Measurements from ENCODE around the gene BTBD18. TPM values are rescaled to one million over a fixed set of nuclear protein-coding genes. Genes with fewer than 3 reads are reported as not detected.
A peak's percentile ranks its signal among the peaks of the same experiment; 100 is the strongest.
"Not testable (repeated sequence)": the region's sequence is repeated elsewhere in the genome, so short reads cannot be mapped to it uniquely, and the experiment has no call there.

Gene BTBD18
- polyA plus RNA-seq, 1 donor: 0.09 TPM

- no peaks in the 10 kb centered on the region for H3K27me3 ChIP-seq (ENCODE audit: control insufficient read depth, insufficient read depth, low read length)
- WGBS (ENCODE audit: insufficient coverage, low lambda C conversion rate): no CpG with 5 or more reads among the region's 1 CpG
- no peak for DNase-seq
These were observed 19.0 kb downstream of the BTBD18 start for GRCh38 chr11:57732661-57733060.

GRCh38 chr11:57729479-57729878, 22.1 kb downstream of the BTBD18 start:
- Histone ChIP-seq H3K4me1 (ENCODE audit: control insufficient read depth, insufficient read depth, low read length) (no peaks in the 10 kb centered on the region), H3K27ac (ENCODE audit: low read length) (no peak overlapping the region), H3K9me3 (ENCODE audit: control insufficient read depth, low read depth, low read length) (no peaks in the 10 kb centered on the region), H3K36me3 (ENCODE audit: control insufficient read depth, insufficient read depth, low read length) (no peaks in the 10 kb centered on the region), H3K27me3 (ENCODE audit: control insufficient read depth, insufficient read depth, low read length) (no peaks in the 10 kb centered on the region), H3K4me3 (ENCODE audit: low read length) (no peak overlapping the region)
- DNase-seq: no peak
- 90% methylated on average over 2 of the region's 7 CpGs for WGBS (ENCODE audit: insufficient coverage, low lambda C conversion rate)

More at GRCh38 chr11:57732661-57733060, 19.0 kb downstream of the BTBD18 start:
- Histone ChIP-seq H3K4me3 (ENCODE audit: low read length) (no peak overlapping the region), H3K4me1 (ENCODE audit: control insufficient read depth, insufficient read depth, low read length) (peaks cover 6% of the 10 kb centered on the region), H3K27ac (ENCODE audit: low read length) (no peak overlapping the region), H3K9me3 (ENCODE audit: control insufficient read depth, low read depth, low read length) (no peaks in the 10 kb centered on the region), H3K36me3 (ENCODE audit: control insufficient read depth, insufficient read depth, low read length) (peaks cover 10% of the 10 kb centered on the region)

- no peak for DNase-seq
- Histone ChIP-seq H3K4me1 (ENCODE audit: control insufficient read depth, insufficient read depth, low read length) (no peaks in the 10 kb centered on the region), H3K4me3 (ENCODE audit: low read length) (no peak overlapping the region), H3K36me3 (ENCODE audit: control insufficient read depth, insufficient read depth, low read length) (no peaks in the 10 kb centered on the region), H3K9me3 (ENCODE audit: control insufficient read depth, low read depth, low read length) (no peaks in the 10 kb centered on the region), H3K27me3 (ENCODE audit: control insufficient read depth, insufficient read depth, low read length) (no peaks in the 10 kb centered on the region), H3K27ac (ENCODE audit: low read length) (no peak overlapping the region)
- 83% methylated on average over 1 of the region's 7 CpGs for WGBS (ENCODE audit: insufficient coverage, low lambda C conversion rate)
These were observed 22.8 kb downstream of the BTBD18 start for GRCh38 chr11:57728829-57729228.

GRCh38 chr11:57727185-57727584, 24.4 kb downstream of the BTBD18 start:
- WGBS (ENCODE audit: insufficient coverage, low lambda C conversion rate): no CpG with 5 or more reads among the region's 2 CpGs
- Histone ChIP-seq H3K36me3 (ENCODE audit: control insufficient read depth, insufficient read depth, low read length) (no peaks in the 10 kb centered on the region), H3K4me1 (ENCODE audit: control insufficient read depth, insufficient read depth, low read length) (no peaks in the 10 kb centered on the region), H3K4me3 (ENCODE audit: low read length) (no peak overlapping the region), H3K27me3 (ENCODE audit: control insufficient read depth, insufficient read depth, low read length) (no peaks in the 10 kb centered on the region), H3K27ac (ENCODE audit: low read length) (no peak overlapping the region), H3K9me3 (ENCODE audit: control insufficient read depth, low read depth, low read length) (no peaks in the 10 kb centered on the region)
- no peak for DNase-seq

- H3K27ac ChIP-seq (ENCODE audit: low read length); H3K4me1 ChIP-seq (ENCODE audit: control insufficient read depth, insufficient read depth, low read length); H3K27me3 ChIP-seq (ENCODE audit: control insufficient read depth, insufficient read depth, low read length); DNase-seq; H3K9me3 ChIP-seq (ENCODE audit: control insufficient read depth, low read depth, low read length); H3K4me3 ChIP-seq (ENCODE audit: low read length): not testable (repeated sequence)
- peaks cover 19% of the 10 kb centered on the region for H3K36me3 ChIP-seq (ENCODE audit: control insufficient read depth, insufficient read depth, low read length)
- whole genome bisulfite sequencing (ENCODE audit: insufficient coverage, low lambda C conversion rate): no CpG with 5 or more reads among the region's 34 CpGs
These were observed 34.9 kb downstream of the BTBD18 start for GRCh38 chr11:57716726-57717125.

GRCh38 chr11:57713835-57714234, 37.8 kb downstream of the BTBD18 start:
- no peak overlapping the region for H3K27ac ChIP-seq (ENCODE audit: low read length)
- peaks cover 12% of the 10 kb centered on the region for H3K4me1 ChIP-seq (ENCODE audit: control insufficient read depth, insufficient read depth, low read length)
- peaks cover 10% of the 10 kb centered on the region for H3K36me3 ChIP-seq (ENCODE audit: control insufficient read depth, insufficient read depth, low read length)
- H3K27me3 ChIP-seq (ENCODE audit: control insufficient read depth, insufficient read depth, low read length): no peaks in the 10 kb centered on the region
- no peaks in the 10 kb centered on the region for H3K9me3 ChIP-seq (ENCODE audit: control insufficient read depth, low read depth, low read length)
- no CpG with 5 or more reads among the region's 2 CpGs for WGBS (ENCODE audit: insufficient coverage, low lambda C conversion rate)
- DNase-seq: no peak
- H3K4me3 ChIP-seq (ENCODE audit: low read length): peak overlapping the region; percentile 95

- WGBS (ENCODE audit: insufficient coverage, low lambda C conversion rate): 0% methylated on average over 1 of the region's 53 CpGs
- H3K27ac ChIP-seq (ENCODE audit: low read length): peak within 1 kb of the TSS; percentile 89
- DNase-seq: peak; percentile 98 to 99
- H3K4me1 ChIP-seq (ENCODE audit: control insufficient read depth, insufficient read depth, low read length): peaks cover 12% of the 10 kb centered on the region
- peak within 1 kb of the TSS; percentile 95 for H3K4me3 ChIP-seq (ENCODE audit: low read length)
- H3K36me3 ChIP-seq (ENCODE audit: control insufficient read depth, insufficient read depth, low read length): peaks cover 5% of the 10 kb centered on the region
- H3K27me3 ChIP-seq (ENCODE audit: control insufficient read depth, insufficient read depth, low read length): no peaks in the 10 kb centered on the region
- no peaks in the 10 kb centered on the region for H3K9me3 ChIP-seq (ENCODE audit: control insufficient read depth, low read depth, low read length)
These were observed 39.1 kb downstream of the BTBD18 start, which contains the start of gene TMX2 for GRCh38 chr11:57712256-57713150. Gene TMX2, plus strand, starts transcription at chr11:57712593. Its CDS starts 26 bp downstream, at chr11:57712619.

GRCh38 chr11:57711414-57712255, 40.0 kb downstream of the BTBD18 start, which contains the start of gene MED19:
Gene MED19, minus strand, starts transcription at chr11:57712215. Its CDS starts 36 bp downstream, at chr11:57712179.
- Histone ChIP-seq H3K4me1 (ENCODE audit: control insufficient read depth, insufficient read depth, low read length) (peaks cover 12% of the 10 kb centered on the region), H3K9me3 (ENCODE audit: control insufficient read depth, low read depth, low read length) (no peaks in the 10 kb centered on the region), H3K27ac (ENCODE audit: low read length) (peak within 1 kb of the TSS; percentile 89), H3K36me3 (ENCODE audit: control insufficient read depth, insufficient read depth, low read length) (peaks cover 5% of the 10 kb centered on the region), H3K4me3 (ENCODE audit: low read length) (peak within 1 kb of the TSS; percentile 95), H3K27me3 (ENCODE audit: control insufficient read depth, insufficient read depth, low read length) (no peaks in the 10 kb centered on the region)
- DNase-seq: peak; percentile 91 to 94
- WGBS (ENCODE audit: insufficient coverage, low lambda C conversion rate): no CpG with 5 or more reads among the region's 51 CpGs

GRCh38 chr11:57709802-57710367, 41.7 kb downstream of the BTBD18 start:
- Histone ChIP-seq H3K9me3 (ENCODE audit: control insufficient read depth, low read depth, low read length) (no peaks in the 10 kb centered on the region), H3K4me1 (ENCODE audit: control insufficient read depth, insufficient read depth, low read length) (peaks cover 12% of the 10 kb centered on the region), H3K27ac (ENCODE audit: low read length) (no peak overlapping the region), H3K36me3 (ENCODE audit: control insufficient read depth, insufficient read depth, low read length) (peaks cover 10% of the 10 kb centered on the region), H3K27me3 (ENCODE audit: control insufficient read depth, insufficient read depth, low read length) (no peaks in the 10 kb centered on the region), H3K4me3 (ENCODE audit: low read length) (no peak overlapping the region)
- no CpG with 5 or more reads among the region's 5 CpGs for WGBS (ENCODE audit: insufficient coverage, low lambda C conversion rate)
- no peak for DNase-seq

- not testable (repeated sequence) for DNase-seq; H3K4me1 ChIP-seq (ENCODE audit: control insufficient read depth, insufficient read depth, low read length); H3K27ac ChIP-seq (ENCODE audit: low read length); H3K4me3 ChIP-seq (ENCODE audit: low read length); H3K27me3 ChIP-seq (ENCODE audit: control insufficient read depth, insufficient read depth, low read length); H3K9me3 ChIP-seq (ENCODE audit: control insufficient read depth, low read depth, low read length)
- H3K36me3 ChIP-seq (ENCODE audit: control insufficient read depth, insufficient read depth, low read length): peaks cover 44% of the 10 kb centered on the region
- no CpG with 5 or more reads among the region's 8 CpGs for WGBS (ENCODE audit: insufficient coverage, low lambda C conversion rate)
These were observed 46.2 kb downstream of the BTBD18 start for GRCh38 chr11:57705432-57705831.
